ENCODE data around the gene MYO3B.

MYO3B gene

GRCh38 chr2:170703776-170704476 is 526.0 kb downstream of the MYO3B start:
- no peak for DNase-seq (ENCODE audit: low read depth)
